Suppressor macrophage treated with lipopolysaccharide for 1 hour (primary cell): Measurements from ENCODE around the gene KRTAP10-4.
"Not testable (repeated sequence)": the region's sequence is repeated elsewhere in the genome, so short reads cannot be mapped to it uniquely, and the experiment has no call there.

ENCODE experiments used
- DNase-seq, 3 donors: peaks; one replicate each; pipeline ENCODE4 v3.0.0-alpha.2; 2020 to 2022

KRTAP10-4 gene

GRCh38 chr21:44535963-44536362, 37.6 kb upstream of the KRTAP10-4 start:
- DNase-seq = no peak

- no peak for DNase-seq
These were observed 35.3 kb upstream of the KRTAP10-4 start for GRCh38 chr21:44537930-44538911.

- no peak for DNase-seq
These were observed 34.5 kb upstream of the KRTAP10-4 start for GRCh38 chr21:44539046-44539445.

GRCh38 chr21:44539991-44540666, 33.4 kb upstream of the KRTAP10-4 start, which contains the start of gene KRTAP10-1:
Gene KRTAP10-1, minus strand, starts transcription at chr21:44540195. Its CDS starts 45 bp downstream, at chr21:44540150.
- no peak for DNase-seq

GRCh38 chr21:44540741-44541288, 32.7 kb upstream of the KRTAP10-4 start:
- DNase-seq = no peak

GRCh38 chr21:44542716-44543115, 30.8 kb upstream of the KRTAP10-4 start:
- no peak for DNase-seq

- no peak for DNase-seq
These were observed 29.0 kb upstream of the KRTAP10-4 start for GRCh38 chr21:44544566-44544965.

- DNase-seq = no peak
These were observed 25.7 kb upstream of the KRTAP10-4 start for GRCh38 chr21:44547656-44548331.

- DNase-seq = no peak
These were observed 25.1 kb upstream of the KRTAP10-4 start for GRCh38 chr21:44548381-44548780.

- DNase-seq = no peak
These were observed 24.6 kb upstream of the KRTAP10-4 start for GRCh38 chr21:44548922-44549321.

- DNase-seq = no peak
These were observed 23.9 kb upstream of the KRTAP10-4 start for GRCh38 chr21:44549525-44550211.

GRCh38 chr21:44550285-44550684, 23.2 kb upstream of the KRTAP10-4 start:
- not testable (repeated sequence) for DNase-seq

- DNase-seq = no peak
These were observed 22.7 kb upstream of the KRTAP10-4 start for GRCh38 chr21:44550807-44551206.

GRCh38 chr21:44551340-44551961, 22.1 kb upstream of the KRTAP10-4 start, which contains the start of gene KRTAP10-2:
Gene KRTAP10-2, minus strand, starts transcription at chr21:44551505. Its CDS starts 47 bp downstream, at chr21:44551458.
- DNase-seq = no peak

GRCh38 chr21:44552136-44552535, 21.4 kb upstream of the KRTAP10-4 start:
- no peak for DNase-seq

- no peak for DNase-seq
These were observed 20.8 kb upstream of the KRTAP10-4 start for GRCh38 chr21:44552681-44553080.

- DNase-seq = no peak
These were observed 18.2 kb upstream of the KRTAP10-4 start for GRCh38 chr21:44555200-44555875.

- DNase-seq = no peak
These were observed 16.6 kb upstream of the KRTAP10-4 start for GRCh38 chr21:44556879-44557278.

GRCh38 chr21:44557491-44558328, 15.8 kb upstream of the KRTAP10-4 start:
- no peak for DNase-seq

GRCh38 chr21:44558329-44558675, 15.2 kb upstream of the KRTAP10-4 start:
- not testable (repeated sequence) for DNase-seq
